Measurements from ENCODE around the gene MICAL1. TPM values are rescaled to one million over a fixed set of nuclear protein-coding genes. Genes with fewer than 3 reads are reported as not detected.

MICAL1 gene
- total RNA-seq, 1 donor from 2014 or later, result 50.6 TPM

DNA sequence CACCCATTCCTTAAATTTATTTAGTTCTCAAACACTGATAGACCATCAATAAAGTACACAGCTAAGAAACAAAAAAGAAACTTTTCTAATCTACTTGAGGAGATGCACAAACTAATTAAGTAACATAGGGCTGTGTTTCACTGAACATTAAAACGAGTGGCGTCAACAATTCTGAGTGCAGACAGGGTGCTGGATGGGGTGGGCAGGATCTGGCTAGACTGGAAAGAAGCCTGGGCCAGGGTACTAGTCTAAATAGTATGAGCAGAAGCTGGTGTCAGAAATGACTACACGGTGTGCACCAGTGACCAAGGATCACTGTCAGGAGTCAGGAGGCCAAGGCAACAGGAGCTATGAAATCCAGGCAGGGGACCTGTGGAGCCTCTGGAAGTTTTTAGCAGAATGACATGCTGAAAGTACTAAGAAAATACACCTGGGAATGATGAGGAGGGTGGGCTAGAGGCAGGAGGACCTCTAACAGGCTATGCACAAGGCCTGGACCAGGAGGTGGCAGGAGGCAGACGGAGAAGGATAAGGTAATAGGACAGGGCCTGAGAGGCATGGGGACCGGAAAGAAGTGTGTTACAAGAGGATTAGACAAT lies 14.1 kb upstream of the MICAL1 start:
- Histone ChIP-seq H3K36me3 (peaks cover 7% of the 10 kb centered on the region), H3K9me3 (ENCODE audit: low read depth) (no peaks in the 10 kb centered on the region), H3K27ac (no peak overlapping the region), H3K4me2 (no peak overlapping the region), H3K4me3 (no peak overlapping the region), H3K4me1 (no peaks in the 10 kb centered on the region), H3K9ac (no peak overlapping the region), H2AFZ (replicated peaks) (no peak overlapping the region), H3F3A (ENCODE audit: low read depth) (no peaks in the 10 kb centered on the region), H4K20me1 (ENCODE audit: low read depth) (peaks cover 10% of the 10 kb centered on the region), H3K79me2 (ENCODE audit: low read depth) (peaks cover 31% of the 10 kb centered on the region), H3K27me3 (no peaks in the 10 kb centered on the region)
- Mint-ChIP-seq H3K27me3 (ENCODE audit: insufficient read depth, low read depth) (peaks cover 7% of the 10 kb centered on the region), H3K9me3 (no peaks in the 10 kb centered on the region), H3K4me1 (peaks cover 12% of the 10 kb centered on the region), H3K27ac (no peak overlapping the region), H3K4me3 (no peak overlapping the region), H3K36me3 (peaks cover 55% of the 10 kb centered on the region)
- no peak for TF ChIP-seq EZH2 (IDR thresholded peaks at IDR 0.05)
- TF ChIP-seq EZH2phosphoT487 (IDR thresholded peaks at IDR 0.05), result no peak
- TF ChIP-seq CTCF (IDR thresholded peaks at IDR 0.05), result no peak
- DNase-seq (ENCODE audit: low spot score), result no peak

DNA sequence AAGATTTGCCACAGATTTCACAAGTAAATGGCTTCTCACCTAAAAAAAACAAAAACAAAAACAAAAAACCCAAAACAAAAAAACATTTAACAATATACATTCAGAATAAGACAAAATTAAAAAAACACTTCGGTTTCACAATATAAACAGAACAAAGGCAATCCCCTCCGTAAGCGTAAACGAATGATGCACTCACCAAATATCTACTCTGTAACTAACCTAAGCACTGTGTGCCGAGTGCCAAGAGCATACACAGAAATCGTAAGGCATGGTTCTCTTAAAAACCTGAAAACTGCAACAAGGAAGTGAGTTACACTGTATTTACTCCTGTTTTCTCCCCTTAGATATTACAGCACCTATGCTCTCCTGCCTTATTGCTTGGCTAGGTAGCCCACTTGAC lies 12.1 kb upstream of the MICAL1 start:
- no peak for TF ChIP-seq EZH2phosphoT487 (IDR thresholded peaks at IDR 0.05)
- no peak for TF ChIP-seq CTCF (IDR thresholded peaks at IDR 0.05)
- TF ChIP-seq EZH2 (IDR thresholded peaks at IDR 0.05), result no peak
- H4K20me1 ChIP-seq (ENCODE audit: low read depth), result peaks cover 7% of the 10 kb centered on the region
- H3F3A ChIP-seq (ENCODE audit: low read depth), result no peaks in the 10 kb centered on the region
- Mint-ChIP-seq H3K27ac (no peak overlapping the region), H3K27me3 (ENCODE audit: insufficient read depth, low read depth) (peaks cover 8% of the 10 kb centered on the region), H3K4me1 (peaks cover 12% of the 10 kb centered on the region), H3K36me3 (peaks cover 50% of the 10 kb centered on the region), H3K4me3 (no peak overlapping the region), H3K9me3 (no peaks in the 10 kb centered on the region)
- H3K4me2 ChIP-seq, result no peak overlapping the region
- H3K4me3 ChIP-seq, result no peak overlapping the region
- H3K4me1 ChIP-seq, result no peaks in the 10 kb centered on the region
- H3K79me2 ChIP-seq (ENCODE audit: low read depth), result peaks cover 26% of the 10 kb centered on the region
- H3K9me3 ChIP-seq (ENCODE audit: low read depth), result no peaks in the 10 kb centered on the region
- H2AFZ ChIP-seq (replicated peaks), result no peak overlapping the region
- H3K27me3 ChIP-seq, result no peaks in the 10 kb centered on the region
- DNase-seq (ENCODE audit: low spot score), result no peak
- no peak overlapping the region for H3K9ac ChIP-seq
- H3K27ac ChIP-seq, result no peak overlapping the region
- H3K36me3 ChIP-seq, result peaks cover 15% of the 10 kb centered on the region

DNA sequence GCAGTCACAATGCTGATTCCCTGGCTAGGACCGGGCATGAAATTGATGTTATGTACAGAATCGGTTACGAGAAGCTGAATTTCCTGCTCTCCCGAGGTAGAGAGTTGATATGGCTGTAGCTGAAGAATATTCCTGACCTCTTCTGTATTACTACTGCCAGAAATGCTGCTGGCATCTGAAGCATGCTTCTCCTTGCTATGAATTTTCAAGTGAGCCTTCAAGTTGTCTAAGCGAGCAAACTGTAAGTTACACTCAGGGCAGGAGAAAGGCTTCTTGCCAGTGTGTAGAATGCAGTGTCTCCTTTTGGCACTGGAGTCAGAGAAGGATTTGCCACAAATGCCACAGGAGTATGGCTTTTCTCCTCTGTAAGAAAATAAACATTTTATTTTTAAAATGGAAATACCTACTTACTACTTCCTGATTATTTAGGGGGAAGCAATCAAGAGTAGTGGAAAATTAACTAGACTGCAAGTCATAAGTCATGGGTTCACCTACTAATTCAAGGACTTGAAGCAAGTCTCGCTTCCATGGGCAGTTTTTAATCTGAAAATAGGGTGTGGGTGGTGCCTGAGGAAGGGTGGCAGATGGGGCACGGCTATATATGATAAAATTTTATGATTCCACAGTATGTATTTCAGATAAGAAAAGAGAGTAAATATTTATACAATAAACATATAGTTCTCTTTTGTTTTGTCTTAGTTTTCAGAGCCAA lies 10.8 kb upstream of the MICAL1 start:
- no peak overlapping the region for H3K9ac ChIP-seq
- TF ChIP-seq CTCF (IDR thresholded peaks at IDR 0.05), result no peak
- H3K36me3 Mint-ChIP-seq, result peaks cover 51% of the 10 kb centered on the region
- H3K27ac Mint-ChIP-seq, result no peak overlapping the region
- no peaks in the 10 kb centered on the region for H3K27me3 ChIP-seq
- H3K36me3 ChIP-seq, result peaks cover 15% of the 10 kb centered on the region
- peaks cover 7% of the 10 kb centered on the region for H4K20me1 ChIP-seq (ENCODE audit: low read depth)
- no peak overlapping the region for H3K4me3 Mint-ChIP-seq
- H3K4me1 ChIP-seq, result no peaks in the 10 kb centered on the region
- H3K9me3 ChIP-seq (ENCODE audit: low read depth), result no peaks in the 10 kb centered on the region
- no peak overlapping the region for H3K4me2 ChIP-seq
- H3K79me2 ChIP-seq (ENCODE audit: low read depth), result peaks cover 26% of the 10 kb centered on the region
- H2AFZ ChIP-seq (replicated peaks), result no peak overlapping the region
- H3K27me3 Mint-ChIP-seq (ENCODE audit: insufficient read depth, low read depth), result peaks cover 7% of the 10 kb centered on the region
- H3K4me3 ChIP-seq, result no peak overlapping the region
- H3K4me1 Mint-ChIP-seq, result peaks cover 12% of the 10 kb centered on the region
- H3F3A ChIP-seq (ENCODE audit: low read depth), result peaks cover 6% of the 10 kb centered on the region
- H3K27ac ChIP-seq, result no peak overlapping the region
- DNase-seq (ENCODE audit: low spot score), result no peak
- no peaks in the 10 kb centered on the region for H3K9me3 Mint-ChIP-seq

Data from neural progenitor cell (in vitro differentiated cells).